ENCODE results near the gene POLR2I. TPM values are rescaled to one million over a fixed set of nuclear protein-coding genes. Genes with fewer than 3 reads are reported as not detected.

POLR2I gene
- total RNA-seq, 1 experiment from 2014 or later, result 165 TPM

DNA sequence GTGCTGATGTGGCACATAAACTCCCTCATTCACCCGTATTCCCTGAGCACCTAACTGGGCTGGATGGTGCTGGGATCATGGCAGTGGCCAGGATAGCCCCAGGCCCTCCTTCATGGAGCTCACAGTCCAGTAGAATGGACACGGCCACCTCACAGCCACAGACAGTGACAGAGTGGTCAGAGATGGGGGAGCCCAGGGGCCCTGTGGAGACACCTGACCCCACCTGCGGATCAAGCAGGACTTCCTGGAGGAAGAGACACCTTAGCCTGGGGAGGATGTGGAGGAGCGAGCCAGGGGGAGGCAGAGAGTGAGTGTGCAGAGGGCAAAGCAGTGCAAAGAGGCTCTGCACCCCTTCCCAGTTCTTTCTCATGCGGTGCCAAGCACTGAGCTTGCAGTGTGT lies 24.8 kb downstream of the POLR2I start:
- Mint-ChIP-seq H3K9me3 (no peaks in the 10 kb centered on the region), H3K36me3 (peaks cover 52% of the 10 kb centered on the region), H3K27me3 (ENCODE audit: low read depth) (no peaks in the 10 kb centered on the region), H3K4me1 (no peaks in the 10 kb centered on the region), H3K27ac (peak overlapping the region; percentile 58; the same call in 1 of the 2 replicates), H3K4me3 (no peak overlapping the region)
- CTCF ChIA-PET, result no interaction called here
- DNase-seq (ENCODE audit: low spot score), result no peak
- no peak for ATAC-seq
- POLR2A ChIA-PET, result no interaction called here
- TF ChIP-seq MYBL2 (CRISPR knock-in tag; IDR thresholded peaks at IDR 0.05) (no peak), RELA (CRISPR knock-in tag; IDR thresholded peaks at IDR 0.05; ENCODE audit: borderline replicate concordance) (no peak), RORB (CRISPR knock-in tag; IDR thresholded peaks at IDR 0.05) (no peak), SMAD4 (CRISPR knock-in tag; IDR thresholded peaks at IDR 0.05) (no peak), FOXP1 (CRISPR knock-in tag; IDR thresholded peaks at IDR 0.05; ENCODE audit: borderline replicate concordance) (no peak)
- TF ChIP-seq, protein P1, sequence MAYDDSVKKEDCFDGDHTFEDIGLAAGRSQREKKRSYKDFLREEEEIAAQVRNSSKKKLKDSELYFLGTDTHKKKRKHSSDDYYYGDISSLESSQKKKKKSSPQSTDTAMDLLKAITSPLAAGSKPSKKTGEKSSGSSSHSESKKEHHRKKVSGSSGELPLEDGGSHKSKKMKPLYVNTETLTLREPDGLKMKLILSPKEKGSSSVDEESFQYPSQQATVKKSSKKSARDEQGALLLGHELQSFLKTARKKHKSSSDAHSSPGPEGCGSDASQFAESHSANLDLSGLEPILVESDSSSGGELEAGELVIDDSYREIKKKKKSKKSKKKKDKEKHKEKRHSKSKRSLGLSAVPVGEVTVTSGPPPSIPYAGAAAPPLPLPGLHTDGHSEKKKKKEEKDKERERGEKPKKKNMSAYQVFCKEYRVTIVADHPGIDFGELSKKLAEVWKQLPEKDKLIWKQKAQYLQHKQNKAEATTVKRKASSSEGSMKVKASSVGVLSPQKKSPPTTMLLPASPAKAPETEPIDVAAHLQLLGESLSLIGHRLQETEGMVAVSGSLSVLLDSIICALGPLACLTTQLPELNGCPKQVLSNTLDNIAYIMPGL (CRISPR knock-in tag; IDR thresholded peaks at IDR 0.05), result no peak
- TF ChIP-seq, protein P2, sequence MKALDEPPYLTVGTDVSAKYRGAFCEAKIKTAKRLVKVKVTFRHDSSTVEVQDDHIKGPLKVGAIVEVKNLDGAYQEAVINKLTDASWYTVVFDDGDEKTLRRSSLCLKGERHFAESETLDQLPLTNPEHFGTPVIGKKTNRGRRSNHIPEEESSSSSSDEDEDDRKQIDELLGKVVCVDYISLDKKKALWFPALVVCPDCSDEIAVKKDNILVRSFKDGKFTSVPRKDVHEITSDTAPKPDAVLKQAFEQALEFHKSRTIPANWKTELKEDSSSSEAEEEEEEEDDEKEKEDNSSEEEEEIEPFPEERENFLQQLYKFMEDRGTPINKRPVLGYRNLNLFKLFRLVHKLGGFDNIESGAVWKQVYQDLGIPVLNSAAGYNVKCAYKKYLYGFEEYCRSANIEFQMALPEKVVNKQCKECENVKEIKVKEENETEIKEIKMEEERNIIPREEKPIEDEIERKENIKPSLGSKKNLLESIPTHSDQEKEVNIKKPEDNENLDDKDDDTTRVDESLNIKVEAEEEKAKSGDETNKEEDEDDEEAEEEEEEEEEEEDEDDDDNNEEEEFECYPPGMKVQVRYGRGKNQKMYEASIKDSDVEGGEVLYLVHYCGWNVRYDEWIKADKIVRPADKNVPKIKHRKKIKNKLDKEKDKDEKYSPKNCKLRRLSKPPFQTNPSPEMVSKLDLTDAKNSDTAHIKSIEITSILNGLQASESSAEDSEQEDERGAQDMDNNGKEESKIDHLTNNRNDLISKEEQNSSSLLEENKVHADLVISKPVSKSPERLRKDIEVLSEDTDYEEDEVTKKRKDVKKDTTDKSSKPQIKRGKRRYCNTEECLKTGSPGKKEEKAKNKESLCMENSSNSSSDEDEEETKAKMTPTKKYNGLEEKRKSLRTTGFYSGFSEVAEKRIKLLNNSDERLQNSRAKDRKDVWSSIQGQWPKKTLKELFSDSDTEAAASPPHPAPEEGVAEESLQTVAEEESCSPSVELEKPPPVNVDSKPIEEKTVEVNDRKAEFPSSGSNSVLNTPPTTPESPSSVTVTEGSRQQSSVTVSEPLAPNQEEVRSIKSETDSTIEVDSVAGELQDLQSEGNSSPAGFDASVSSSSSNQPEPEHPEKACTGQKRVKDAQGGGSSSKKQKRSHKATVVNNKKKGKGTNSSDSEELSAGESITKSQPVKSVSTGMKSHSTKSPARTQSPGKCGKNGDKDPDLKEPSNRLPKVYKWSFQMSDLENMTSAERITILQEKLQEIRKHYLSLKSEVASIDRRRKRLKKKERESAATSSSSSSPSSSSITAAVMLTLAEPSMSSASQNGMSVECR (CRISPR knock-in tag; IDR thresholded peaks at IDR 0.05; ENCODE audit: borderline replicate concordance), result no peak

DNA sequence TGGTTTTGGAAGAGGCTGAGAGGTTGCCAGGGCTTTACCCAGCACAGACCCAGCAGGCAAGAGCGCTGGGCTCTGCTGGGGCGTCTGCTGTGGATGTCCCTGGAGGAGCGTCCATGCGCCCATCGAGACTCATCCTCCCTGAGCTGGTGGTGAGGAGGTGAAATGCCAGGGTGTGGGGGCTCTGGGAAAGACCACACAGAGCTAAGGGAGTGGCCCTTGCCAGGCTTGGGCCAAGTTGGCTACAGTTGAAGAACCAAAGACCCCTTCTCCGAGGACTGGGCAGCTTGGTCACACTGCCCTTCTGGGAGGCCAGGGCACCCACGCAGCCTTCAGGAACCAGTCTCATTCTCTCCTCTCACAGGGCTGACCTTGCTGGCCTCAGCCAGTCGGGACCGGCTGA lies 28.3 kb downstream of the POLR2I start:
- no peak for ATAC-seq
- TF ChIP-seq ZNF232 (CRISPR knock-in tag; IDR thresholded peaks at IDR 0.05), result no peak
- TF ChIP-seq, protein P3, sequence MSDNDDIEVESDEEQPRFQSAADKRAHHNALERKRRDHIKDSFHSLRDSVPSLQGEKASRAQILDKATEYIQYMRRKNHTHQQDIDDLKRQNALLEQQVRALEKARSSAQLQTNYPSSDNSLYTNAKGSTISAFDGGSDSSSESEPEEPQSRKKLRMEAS (CRISPR knock-in tag; IDR thresholded peaks at IDR 0.05), result no peak
- no peak for TF ChIP-seq SMAD3 (CRISPR knock-in tag; IDR thresholded peaks at IDR 0.05; ENCODE audit: borderline replicate concordance)
- TF ChIP-seq, protein P4, sequence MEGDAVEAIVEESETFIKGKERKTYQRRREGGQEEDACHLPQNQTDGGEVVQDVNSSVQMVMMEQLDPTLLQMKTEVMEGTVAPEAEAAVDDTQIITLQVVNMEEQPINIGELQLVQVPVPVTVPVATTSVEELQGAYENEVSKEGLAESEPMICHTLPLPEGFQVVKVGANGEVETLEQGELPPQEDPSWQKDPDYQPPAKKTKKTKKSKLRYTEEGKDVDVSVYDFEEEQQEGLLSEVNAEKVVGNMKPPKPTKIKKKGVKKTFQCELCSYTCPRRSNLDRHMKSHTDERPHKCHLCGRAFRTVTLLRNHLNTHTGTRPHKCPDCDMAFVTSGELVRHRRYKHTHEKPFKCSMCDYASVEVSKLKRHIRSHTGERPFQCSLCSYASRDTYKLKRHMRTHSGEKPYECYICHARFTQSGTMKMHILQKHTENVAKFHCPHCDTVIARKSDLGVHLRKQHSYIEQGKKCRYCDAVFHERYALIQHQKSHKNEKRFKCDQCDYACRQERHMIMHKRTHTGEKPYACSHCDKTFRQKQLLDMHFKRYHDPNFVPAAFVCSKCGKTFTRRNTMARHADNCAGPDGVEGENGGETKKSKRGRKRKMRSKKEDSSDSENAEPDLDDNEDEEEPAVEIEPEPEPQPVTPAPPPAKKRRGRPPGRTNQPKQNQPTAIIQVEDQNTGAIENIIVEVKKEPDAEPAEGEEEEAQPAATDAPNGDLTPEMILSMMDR (IDR thresholded peaks at IDR 0.05), result no peak
- POLR2A ChIA-PET, result no interaction called here
- DNase-seq (ENCODE audit: low spot score), result no peak
- no peak overlapping the region for H3K4me3 Mint-ChIP-seq
- no peaks in the 10 kb centered on the region for H3K27me3 Mint-ChIP-seq (ENCODE audit: low read depth)
- CTCF ChIA-PET, result no interaction called here
- H3K36me3 Mint-ChIP-seq, result peaks cover 64% of the 10 kb centered on the region
- H3K9me3 Mint-ChIP-seq, result no peaks in the 10 kb centered on the region
- H3K27ac Mint-ChIP-seq, result no peak overlapping the region
- H3K4me1 Mint-ChIP-seq, result no peaks in the 10 kb centered on the region

DNA sequence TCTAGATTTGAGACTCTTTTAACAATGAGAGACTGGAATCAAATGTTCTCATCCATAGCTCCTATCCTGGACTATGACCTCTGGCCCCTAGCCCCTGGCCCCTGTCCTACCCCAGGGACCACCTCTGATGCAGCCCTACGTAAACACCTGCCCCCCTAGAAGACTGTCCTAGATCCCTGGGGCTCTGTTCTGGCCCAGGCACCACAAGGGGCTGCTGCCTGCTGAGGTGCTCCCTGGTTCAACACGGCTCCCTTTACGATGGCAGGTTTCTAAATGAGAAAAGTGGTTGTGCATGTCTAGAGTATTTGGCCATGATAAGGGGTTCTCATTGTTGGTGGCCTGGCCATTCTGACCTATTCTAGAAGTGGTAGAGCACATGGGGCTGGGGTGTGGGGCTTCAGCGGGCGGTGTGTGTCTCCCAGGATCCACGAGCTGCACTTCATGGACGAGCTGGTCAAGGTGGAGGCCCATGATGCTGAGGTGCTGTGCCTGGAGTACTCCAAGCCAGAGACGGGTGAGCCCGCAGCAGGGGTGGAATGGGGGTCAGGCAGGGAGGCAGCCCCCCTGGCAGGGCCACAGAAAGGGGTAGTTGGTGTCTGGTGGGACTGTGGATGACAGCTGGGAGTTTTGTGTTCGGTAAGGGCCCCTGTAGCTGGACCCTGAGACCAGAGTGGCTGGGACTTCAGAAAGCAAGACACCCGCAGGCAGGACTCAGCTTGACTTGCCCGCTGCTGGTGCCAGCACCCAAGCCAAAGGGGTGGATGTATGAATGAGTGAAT lies 30.3 kb downstream of the POLR2I start:
- H3K27ac Mint-ChIP-seq, result no peak overlapping the region
- H3K27me3 Mint-ChIP-seq (ENCODE audit: low read depth), result no peaks in the 10 kb centered on the region
- ATAC-seq (no peak), DNase-seq (ENCODE audit: low spot score) (no peak)
- ChIA-PET CTCF (interaction anchor here (0.9 kb wide), 1 partner anchor 43 kb away, joined by 4 read pairs; no protein-coding TSS in a partner anchor), POLR2A (no interaction called here)
- no peaks in the 10 kb centered on the region for H3K9me3 Mint-ChIP-seq
- no peaks in the 10 kb centered on the region for H3K4me1 Mint-ChIP-seq
- H3K4me3 Mint-ChIP-seq, result no peak overlapping the region
- H3K36me3 Mint-ChIP-seq, result peaks cover 70% of the 10 kb centered on the region
- TF ChIP-seq, protein P3 (CRISPR knock-in tag; IDR thresholded peaks at IDR 0.05), result no peak
- TF ChIP-seq, protein P5, sequence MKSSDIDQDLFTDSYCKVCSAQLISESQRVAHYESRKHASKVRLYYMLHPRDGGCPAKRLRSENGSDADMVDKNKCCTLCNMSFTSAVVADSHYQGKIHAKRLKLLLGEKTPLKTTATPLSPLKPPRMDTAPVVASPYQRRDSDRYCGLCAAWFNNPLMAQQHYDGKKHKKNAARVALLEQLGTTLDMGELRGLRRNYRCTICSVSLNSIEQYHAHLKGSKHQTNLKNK (CRISPR knock-in tag; IDR thresholded peaks at IDR 0.05), result no peak
- TF ChIP-seq ZNF138 (CRISPR knock-in tag; conservative IDR thresholded peaks at IDR 0.05) (no peak), NFYB (CRISPR knock-in tag; conservative IDR thresholded peaks at IDR 0.05; ENCODE audit: low read depth) (no peak), FOXP1 (CRISPR knock-in tag; IDR thresholded peaks at IDR 0.05; ENCODE audit: borderline replicate concordance) (no peak), ZNF219 (CRISPR knock-in tag; IDR thresholded peaks at IDR 0.05; ENCODE audit: borderline replicate concordance) (no peak), TP53 (CRISPR knock-in tag; IDR thresholded peaks at IDR 0.05) (no peak), GTF2I (CRISPR knock-in tag; conservative IDR thresholded peaks at IDR 0.05) (no peak), ELF4 (CRISPR knock-in tag; IDR thresholded peaks at IDR 0.05; ENCODE audit: low read depth) (no peak), FOXJ3 (CRISPR knock-in tag; IDR thresholded peaks at IDR 0.05; ENCODE audit: borderline replicate concordance) (no peak)
- TF ChIP-seq, protein P6, sequence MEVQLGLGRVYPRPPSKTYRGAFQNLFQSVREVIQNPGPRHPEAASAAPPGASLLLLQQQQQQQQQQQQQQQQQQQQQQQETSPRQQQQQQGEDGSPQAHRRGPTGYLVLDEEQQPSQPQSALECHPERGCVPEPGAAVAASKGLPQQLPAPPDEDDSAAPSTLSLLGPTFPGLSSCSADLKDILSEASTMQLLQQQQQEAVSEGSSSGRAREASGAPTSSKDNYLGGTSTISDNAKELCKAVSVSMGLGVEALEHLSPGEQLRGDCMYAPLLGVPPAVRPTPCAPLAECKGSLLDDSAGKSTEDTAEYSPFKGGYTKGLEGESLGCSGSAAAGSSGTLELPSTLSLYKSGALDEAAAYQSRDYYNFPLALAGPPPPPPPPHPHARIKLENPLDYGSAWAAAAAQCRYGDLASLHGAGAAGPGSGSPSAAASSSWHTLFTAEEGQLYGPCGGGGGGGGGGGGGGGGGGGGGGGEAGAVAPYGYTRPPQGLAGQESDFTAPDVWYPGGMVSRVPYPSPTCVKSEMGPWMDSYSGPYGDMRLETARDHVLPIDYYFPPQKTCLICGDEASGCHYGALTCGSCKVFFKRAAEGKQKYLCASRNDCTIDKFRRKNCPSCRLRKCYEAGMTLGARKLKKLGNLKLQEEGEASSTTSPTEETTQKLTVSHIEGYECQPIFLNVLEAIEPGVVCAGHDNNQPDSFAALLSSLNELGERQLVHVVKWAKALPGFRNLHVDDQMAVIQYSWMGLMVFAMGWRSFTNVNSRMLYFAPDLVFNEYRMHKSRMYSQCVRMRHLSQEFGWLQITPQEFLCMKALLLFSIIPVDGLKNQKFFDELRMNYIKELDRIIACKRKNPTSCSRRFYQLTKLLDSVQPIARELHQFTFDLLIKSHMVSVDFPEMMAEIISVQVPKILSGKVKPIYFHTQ (CRISPR knock-in tag; IDR thresholded peaks at IDR 0.05), result no peak

Data from WTC11 (cell line).